ENCODE results near the gene CHMP4B. TPM values are rescaled to one million over a fixed set of nuclear protein-coding genes. Genes with fewer than 3 reads are reported as not detected.

Gene CHMP4B
- total RNA-seq, 1 donor = 18.3 TPM

DNA sequence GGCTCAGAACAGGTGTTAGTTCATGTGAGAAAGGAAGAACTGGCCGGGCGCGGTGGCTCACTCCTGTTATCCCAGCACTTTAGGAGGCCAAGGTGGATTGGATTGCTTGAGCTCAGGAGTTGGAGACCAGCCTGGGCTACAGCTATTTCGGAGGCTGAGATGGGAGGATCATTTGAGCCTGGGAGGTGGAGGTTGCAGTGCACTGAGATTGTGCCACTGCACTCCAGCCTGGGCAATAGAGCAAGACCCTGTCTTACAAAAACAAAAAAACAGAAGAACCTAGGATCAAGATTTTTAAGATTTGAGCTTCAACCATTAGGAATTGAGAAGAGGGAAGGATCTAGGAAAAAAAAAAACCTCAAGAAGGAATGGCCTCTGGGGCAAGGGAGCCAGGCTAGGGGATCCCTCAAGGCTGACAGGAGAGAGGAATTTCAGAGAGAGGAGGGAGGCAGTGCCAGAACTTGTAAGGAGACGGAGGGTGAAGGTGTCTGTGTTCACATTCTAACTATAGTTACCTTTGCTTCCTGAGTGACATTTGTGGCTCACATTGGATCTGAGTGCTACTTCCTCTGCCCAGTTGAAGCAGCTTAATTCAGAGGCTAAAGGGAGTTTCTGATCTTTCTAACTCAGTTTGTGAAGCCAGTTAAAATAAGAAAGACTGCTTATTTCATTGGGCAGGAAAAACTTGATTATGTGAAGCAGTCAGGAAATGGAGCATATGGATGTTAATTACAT, 26.1 kb downstream of the CHMP4B start:
- peak in 1 of 3 donors; percentile 9 for DNase-seq (ENCODE audit: low read depth in 2 of 3, low spot score in 2 of 3)

DNA sequence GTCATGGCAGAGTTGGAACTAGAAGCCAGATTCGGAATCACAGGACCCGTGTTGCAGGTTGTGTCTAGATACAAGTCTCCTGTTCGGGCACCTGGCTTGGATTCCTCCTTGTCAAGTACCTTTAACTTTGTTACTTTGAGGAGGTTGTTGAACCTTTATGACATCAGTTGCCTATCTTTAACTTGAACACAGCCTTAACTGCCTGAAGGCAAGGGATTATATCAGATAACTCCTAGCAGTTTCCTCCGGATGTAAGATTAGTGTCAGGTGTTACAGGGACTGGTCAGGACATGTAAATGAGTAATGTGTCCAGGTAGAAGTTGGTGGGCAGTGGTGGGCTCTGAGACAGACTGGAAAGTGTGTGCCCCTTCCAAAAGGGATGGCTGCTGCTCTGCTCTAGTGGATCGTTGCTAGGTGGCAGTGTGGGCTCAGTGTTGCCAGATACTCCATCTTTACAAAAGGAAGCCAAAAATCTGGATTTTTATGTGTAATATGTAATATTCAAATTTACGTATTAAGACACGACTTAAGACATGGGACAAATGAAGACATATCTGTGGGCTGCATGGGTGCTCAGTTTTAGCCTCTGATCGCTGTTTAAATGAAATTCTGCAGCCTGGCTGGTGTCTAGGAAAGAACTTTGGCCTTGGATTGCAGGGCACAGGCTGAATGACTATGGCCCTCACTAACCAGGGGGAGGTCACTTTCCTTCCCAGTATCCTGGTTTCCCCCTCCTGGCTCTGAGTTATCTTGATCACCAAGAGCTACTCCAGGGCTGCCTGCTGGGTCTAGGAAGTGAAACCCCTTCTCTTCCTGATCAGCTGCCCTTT, 27.1 kb downstream of the CHMP4B start:
- DNase-seq (ENCODE audit: low read depth in 2 of 3, low spot score in 2 of 3) = no peak

DNA sequence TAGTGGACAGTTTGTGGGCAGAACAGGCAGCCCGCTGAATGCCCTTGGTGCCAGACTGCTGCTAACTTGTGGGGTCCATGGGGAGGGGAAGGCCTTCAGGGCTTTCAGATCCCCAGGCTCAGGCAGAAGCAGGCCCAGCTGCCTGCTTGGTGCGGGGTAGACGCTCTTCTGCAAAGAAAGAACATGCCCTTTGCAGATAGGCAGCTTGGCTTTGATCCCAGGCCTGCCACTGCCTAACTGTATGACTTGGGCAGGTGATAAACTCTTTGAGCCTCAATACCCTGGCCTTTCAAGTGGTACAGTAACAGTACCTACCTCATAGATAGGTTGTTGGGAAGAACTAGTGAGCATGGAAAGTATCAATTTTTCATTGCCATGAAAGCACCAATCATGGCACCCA, 28.4 kb downstream of the CHMP4B start:
- peak in 1 of 3 donors; percentile 8 for DNase-seq (ENCODE audit: low read depth in 2 of 3, low spot score in 2 of 3)

DNA sequence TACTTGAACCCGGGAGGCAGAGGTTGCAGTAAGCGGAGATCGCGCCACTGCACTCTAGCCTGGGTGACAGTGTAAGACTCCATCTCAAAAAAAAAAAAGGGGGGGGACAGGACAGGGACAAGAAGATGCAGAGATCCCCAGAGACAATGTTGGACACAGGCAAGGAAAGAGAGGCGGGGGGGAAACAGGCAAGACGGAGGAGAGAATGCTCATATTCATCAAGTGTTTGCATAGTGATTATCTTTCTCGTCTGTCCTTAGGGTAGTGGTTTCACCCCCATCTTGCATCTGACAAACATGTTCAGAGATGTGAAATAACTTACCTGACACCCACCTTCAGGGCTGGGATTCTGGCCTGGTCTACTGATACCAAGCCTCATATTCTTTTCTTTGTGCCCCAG, 29.0 kb downstream of the CHMP4B start:
- no peak for DNase-seq (ENCODE audit: low read depth in 2 of 3, low spot score in 2 of 3)

DNA sequence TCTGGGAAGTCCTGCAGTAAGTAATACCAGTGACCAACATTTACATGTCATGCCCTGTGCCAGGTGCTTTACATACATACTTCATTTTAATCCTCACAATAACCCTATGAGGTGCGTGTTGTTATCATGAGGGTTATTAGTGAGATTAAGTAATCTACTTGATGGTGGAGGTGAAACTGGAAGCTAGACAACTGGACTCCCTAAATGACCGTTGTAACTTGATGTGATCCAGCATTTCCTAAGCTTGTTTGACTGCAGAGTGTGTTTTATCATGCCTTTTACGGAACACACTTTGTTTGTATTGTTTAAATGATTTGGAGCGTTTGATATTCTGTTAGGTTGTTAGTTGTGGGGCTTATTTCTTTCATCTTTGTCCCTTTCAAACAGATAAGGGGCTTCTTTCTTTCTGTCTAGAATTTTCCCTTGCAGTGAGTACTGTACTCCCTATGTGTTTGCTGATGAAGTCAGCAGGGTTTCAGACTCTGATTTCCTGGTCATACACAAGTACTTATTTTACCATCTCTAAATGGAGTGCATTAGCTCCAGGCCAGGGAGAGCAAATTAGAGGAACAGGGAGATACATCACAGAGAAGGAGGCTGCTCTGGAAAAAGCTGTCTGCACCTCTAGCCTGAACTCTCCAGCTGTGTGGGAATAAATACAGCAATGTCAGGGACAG, 29.7 kb downstream of the CHMP4B start:
- no peak for DNase-seq (ENCODE audit: low read depth in 2 of 3, low spot score in 2 of 3)

DNA sequence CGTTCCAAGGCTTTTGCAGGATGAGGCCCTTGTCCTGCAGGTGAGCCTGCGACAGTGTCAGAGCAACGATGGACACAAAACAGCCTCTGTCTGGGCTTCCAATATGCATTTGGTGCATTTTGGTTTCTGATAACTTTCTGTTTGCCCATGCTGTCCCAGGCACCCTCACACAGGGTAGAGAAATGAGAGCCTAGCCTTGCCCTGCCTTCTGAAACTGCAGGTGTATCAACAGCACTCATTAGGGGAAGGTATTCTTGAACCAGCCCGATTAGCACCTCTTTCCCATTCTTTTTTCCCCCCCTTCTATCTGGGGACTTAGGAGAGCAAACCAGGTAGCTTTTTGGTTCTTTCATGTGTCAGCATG, 30.3 kb downstream of the CHMP4B start:
- no peak for DNase-seq (ENCODE audit: low read depth in 2 of 3, low spot score in 2 of 3)

DNA sequence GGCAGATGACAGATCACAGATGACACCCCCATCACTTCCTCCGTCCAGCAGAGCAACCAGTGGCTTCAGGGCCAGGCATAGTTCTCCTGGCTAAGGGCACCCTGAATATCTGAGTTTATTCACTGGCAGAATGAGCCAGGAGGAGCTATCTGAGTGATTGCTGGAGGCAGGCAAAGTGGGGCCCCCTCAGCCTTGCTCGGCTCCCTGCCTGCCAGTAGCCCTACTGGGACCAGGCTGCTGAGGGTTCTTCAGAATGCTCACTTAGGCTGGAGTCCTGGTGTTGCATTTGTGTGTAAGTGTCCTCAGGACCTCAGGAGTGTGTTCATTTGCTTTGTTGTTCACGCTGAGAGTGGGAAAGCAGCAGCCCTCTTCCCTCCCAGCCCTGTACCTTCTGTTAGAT, 31.2 kb downstream of the CHMP4B start:
- DNase-seq (ENCODE audit: low read depth in 2 of 3, low spot score in 2 of 3) = no peak

DNA sequence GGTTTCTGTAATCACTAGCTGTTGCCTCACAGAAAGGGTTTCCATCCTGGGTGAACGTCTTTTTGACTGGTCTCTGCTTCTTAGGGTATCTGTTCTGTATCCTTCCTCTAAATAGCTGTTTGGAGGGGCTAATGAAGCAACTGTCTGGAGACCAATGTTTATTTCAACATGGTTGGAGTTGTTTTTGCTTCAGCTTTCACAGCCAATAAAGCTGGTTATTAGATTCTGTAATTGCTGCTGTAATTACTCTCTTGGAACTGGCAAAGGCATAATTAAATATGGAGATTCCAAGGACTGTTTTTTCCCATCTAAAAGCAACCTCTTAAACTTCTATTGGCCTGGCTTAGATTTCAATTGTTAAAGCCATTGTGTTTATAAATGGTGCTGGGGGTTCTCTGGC, 31.9 kb downstream of the CHMP4B start:
- DNase-seq (ENCODE audit: low read depth in 2 of 3, low spot score in 2 of 3) = no peak

DNA sequence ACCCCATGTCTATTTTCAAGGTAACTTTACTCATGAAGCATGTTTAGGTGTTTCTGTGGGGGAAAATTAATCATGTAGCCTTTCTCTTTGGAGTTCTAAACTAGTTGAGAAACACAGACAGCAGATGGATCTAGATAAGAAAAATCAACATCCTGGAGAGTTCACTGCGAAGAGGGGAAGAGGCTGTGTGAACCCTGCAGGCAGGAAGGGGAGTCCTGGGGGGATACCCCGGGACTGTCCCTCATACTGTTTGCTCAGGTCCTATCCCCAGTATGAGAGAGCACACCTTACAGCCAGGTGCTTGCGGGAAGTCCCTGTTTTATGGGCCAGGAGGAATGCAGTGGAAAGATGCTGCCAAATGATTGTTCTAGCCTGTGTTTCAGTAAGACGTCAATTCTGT, 32.7 kb downstream of the CHMP4B start:
- DNase-seq (ENCODE audit: low read depth in 2 of 3, low spot score in 2 of 3) = peak in 1 of 3 donors; percentile 16

DNA sequence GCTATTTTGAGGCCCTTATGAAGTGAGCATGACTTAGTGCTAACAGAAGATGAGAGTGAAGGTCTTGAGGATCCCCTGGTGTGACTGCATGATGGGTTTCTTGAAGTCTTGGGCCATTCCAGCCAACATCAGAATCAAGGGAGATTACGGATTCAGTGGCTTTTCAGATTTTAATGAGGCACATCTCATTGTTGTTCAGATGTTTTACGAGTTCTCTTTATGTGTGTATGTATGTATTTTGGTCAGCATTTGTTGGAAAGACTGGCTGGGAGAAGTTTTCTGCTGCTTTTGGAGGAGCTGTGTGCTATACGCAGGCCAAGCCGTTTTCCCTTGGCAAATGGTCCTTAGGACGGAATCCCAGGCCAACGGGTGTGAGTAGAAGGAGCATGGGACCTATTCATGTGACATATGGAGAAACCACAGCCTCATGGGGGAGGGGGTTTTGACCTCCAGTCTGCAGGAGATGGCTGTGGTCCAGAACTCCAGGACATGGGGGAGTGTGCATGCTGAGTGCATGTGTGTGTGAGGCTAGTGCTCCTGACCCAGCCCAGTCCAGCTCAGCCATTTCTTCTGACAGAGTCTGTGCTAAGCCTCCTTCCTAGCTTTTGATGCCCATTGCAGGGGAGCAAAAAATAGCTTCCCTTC, 35.3 kb downstream of the CHMP4B start:
- DNase-seq (ENCODE audit: low read depth in 2 of 3, low spot score in 2 of 3) = no peak

DNA sequence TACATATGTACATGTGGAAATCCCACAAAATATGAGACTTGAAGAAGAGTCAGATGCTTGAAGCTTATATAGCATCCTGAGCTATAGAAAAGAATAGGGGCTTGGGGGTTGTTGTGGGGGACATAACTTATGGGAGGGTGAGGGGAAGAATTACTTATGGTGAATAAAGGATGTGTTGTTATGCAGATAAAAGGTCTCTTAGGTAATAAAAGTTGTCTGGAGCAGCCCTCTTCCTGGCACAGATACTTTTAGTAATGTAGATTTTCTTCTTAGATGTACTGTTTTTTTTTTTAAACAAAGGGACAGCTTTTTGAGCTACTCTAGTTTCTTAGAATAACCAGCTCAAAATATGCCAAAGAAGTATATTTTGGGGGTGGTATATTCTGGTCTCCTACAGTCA, 35.9 kb downstream of the CHMP4B start:
- no peak for DNase-seq (ENCODE audit: low read depth in 2 of 3, low spot score in 2 of 3)

DNA sequence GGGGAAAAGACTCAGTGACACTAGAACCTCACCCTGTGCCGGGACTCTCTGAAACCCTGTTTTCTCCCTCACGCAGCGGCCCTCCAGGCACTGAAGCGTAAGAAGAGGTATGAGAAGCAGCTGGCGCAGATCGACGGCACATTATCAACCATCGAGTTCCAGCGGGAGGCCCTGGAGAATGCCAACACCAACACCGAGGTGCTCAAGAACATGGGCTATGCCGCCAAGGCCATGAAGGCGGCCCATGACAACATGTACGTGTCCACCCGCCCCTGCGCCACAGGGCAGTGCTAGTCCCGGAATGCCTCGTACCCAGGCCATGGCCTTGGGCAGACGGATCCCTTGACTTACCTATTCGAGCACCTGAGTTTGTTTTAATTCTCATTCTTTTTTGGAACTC, 37.2 kb downstream of the CHMP4B start:
- DNase-seq (ENCODE audit: low read depth in 2 of 3, low spot score in 2 of 3) = no peak

DNA sequence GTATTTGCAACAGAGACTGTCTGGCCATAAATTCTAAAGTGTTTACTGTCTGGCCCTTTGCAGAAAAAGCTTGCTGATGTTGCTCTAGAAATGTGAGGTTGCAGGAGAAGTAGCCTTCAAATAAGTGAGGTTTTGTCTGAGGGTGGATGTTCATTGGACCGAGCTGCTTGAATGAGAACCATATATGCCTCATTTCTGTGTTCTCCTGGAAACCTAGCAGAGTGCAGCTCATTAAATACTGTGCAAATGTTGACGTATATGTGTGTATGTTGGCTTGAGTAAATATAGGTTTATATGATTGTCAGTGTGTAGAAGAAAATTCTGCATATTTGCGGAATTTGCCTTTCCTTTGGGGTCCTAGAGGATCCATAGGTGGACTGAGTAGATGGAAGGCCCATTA, 39.0 kb downstream of the CHMP4B start:
- no peak for DNase-seq (ENCODE audit: low read depth in 2 of 3, low spot score in 2 of 3)

DNA sequence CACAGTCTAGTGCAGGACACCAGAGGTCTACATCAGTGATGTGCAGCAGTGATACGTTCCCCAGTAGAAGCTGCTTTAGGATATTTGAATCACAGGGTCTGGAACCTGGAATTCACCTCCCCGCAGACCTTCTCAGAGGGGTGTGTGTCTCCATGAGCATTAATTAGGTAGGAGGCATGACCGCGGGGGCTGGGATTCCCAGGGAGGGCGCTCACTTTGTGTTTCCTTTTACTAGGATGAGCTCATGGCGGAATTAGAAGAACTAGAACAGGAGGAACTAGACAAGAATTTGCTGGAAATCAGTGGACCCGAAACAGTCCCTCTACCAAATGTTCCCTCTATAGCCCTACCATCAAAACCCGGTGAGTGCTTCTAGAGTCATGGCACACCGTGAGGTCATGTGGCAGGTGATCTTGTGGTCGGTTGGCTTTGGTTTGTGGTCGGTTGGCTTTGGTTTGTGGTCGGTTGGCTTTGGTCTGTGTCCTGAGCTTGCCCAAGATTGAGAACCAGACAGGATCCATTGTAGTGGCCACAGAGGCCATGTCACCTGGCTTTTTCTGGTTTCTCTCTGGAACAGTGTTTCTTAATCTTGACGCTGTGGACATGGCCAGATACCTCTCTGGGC, 40.8 kb downstream of the CHMP4B start:
- no peak for DNase-seq (ENCODE audit: low read depth in 2 of 3, low spot score in 2 of 3)

DNA sequence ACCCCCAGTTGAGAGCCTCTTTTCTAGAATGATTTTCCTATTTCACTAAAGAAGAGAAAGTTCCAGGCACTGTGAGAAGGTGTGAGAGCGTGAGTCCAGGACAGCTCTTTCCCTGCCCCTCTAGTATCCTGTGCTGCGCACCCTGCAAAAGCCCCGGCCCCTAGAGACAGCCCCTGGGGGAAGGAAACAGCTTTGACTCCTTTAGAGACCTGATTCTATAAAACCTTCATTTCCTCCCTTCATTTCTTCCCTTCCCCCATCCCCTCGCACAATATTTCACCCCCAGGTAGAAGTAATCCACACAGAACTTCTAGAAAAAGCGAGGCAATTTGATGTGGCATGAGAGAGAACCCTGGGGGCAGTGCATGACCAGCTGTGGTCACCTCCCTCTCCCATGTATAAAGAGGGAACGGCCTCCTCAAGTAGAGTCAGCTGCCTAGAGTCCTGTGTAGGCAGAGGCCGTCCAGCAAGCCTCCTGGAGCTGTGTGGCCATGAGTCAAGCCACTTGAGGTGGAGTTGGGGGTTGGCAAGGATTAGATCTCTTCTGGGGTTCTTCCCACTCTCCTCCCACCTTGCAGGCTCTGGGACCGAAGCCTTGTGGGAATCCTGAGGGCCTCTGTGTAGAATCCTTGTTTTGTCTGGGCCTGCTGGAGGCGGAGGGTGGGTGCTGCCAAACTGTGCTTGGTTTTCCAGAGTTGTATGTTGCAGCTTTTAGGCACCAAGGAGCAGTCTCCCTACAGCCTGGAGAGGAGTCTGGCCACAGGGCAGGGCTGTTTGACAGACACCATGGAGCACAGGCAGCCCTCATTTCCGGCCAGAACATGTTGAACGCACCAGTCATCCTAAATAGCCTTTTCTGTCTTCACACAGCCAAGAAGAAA, 41.7 kb downstream of the CHMP4B start:
- no peak for DNase-seq (ENCODE audit: low read depth in 2 of 3, low spot score in 2 of 3)

DNA sequence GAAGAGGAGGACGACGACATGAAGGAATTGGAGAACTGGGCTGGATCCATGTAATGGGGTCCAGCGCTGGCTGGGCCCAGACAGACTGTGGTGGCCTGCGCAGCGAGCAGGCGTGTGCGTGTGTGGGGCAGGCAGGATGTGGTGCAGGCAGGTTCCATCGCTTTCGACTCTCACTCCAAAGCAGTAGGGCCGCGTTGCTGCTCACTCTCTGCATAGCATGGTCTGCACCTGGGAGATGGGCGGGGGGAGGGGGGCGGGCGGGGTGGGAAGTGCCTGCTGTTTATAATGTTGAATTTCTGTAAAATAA, 42.3 kb downstream of the CHMP4B start:
- DNase-seq (ENCODE audit: low read depth in 2 of 3, low spot score in 2 of 3) = no peak

DNA sequence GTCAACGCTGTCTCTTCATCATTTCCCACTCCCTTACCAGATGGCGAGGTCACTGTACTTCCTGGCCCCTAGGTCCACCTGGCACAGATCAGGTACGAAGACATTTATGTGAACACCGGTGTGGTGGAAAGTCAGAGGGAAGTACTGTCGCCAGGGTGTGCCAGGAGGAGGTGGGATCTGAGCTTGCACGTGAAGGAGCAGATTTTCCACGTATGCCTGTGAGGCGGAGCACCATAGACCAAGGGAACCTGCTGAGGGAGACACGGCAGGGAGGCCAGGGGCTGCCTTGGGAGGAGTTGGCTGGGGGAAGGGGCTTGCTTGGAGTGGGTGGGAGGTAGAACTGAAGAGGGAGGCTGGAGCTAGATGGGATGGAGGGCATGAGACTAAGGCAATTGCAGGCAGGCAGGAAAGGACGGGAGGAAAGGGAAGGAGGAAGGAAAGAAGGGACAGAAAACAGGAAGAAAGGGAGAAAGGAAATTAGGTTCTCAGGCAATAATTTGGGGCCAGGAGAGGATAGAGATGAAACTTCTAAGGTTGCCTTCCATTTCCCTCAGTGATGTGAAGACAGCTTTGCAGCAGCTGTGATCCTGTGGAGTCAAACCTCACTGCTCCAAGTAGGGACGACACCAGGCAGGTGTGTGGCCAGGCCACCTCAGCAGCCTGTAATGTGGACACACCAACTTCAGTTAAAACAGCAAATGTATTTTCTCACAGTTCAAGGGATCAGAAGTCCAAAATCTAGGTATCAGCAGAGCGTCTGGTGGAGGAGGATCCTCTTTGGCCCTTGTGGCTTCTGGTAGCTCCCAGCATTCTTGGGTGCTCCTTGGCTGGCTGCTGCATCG, 46.8 kb downstream of the CHMP4B start:
- no peak for DNase-seq (ENCODE audit: low read depth in 2 of 3, low spot score in 2 of 3)

DNA sequence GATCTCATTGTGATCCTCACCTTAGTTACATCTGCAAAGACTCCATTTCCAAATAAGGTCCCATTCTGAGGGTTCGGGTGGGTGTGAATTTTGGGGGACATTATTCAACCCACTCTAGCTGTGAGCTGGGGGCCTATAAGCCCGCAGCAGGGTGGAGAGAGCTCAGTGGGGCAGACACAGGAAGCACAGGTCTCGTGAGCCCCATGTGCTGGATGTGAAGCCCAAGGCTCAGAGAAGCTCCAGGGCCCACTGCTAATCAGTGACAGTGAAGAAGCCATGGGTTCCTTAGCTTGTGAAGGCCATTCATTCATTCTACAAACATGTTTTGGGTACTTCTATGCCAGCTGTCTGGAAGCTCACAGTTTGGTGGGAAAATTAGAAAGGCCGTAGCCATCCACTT, 47.5 kb downstream of the CHMP4B start:
- DNase-seq (ENCODE audit: low read depth in 2 of 3, low spot score in 2 of 3) = no peak

DNA sequence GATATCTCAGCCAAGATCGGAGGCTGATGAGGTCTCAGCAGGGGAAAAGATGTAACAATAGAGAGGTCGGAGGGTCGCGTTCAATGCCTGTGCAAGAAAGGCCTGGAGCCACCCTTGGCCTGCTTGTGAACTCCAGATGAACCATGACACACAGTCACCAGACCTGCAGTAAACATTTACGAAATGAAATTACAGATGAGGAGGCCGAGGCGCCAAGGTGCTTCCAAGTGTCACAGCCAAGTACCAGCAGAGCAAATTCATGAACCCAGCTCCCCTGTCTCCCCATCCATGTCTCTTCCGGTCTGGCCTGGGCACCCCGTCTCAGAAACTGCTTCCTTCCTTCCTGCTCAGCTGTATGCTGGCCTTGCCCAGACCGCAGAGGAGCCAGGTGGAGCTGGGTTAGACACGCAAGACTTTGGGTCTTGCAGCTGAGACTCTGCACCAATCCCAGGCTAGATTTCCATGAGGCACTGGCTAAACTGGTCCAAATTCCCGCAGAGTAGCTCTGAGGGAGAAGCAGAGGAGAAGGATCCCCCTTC, 48.1 kb downstream of the CHMP4B start:
- DNase-seq (ENCODE audit: low read depth in 2 of 3, low spot score in 2 of 3) = peak in 2 of 3 donors; percentile 53 to 71

All from hematopoietic multipotent progenitor cell (in vitro differentiated cells).